ENCODE measurements around the gene IL11. TPM values are rescaled to one million over a fixed set of nuclear protein-coding genes. Genes with fewer than 3 reads are reported as not detected.
A peak's percentile ranks its signal among the peaks of the same experiment; 100 is the strongest.
"Not testable (repeated sequence)": the region's sequence is repeated elsewhere in the genome, so short reads cannot be mapped to it uniquely, and the experiment has no call there.

The IL11 gene
- total RNA-seq = 1 to 10 TPM in 1 of 4 donors, not detected in 3; 1.6 TPM

GRCh38 chr19:55370305-55370988 lies at the start of gene IL11:
Gene IL11, minus strand, starts transcription at chr19:55370463. Its CDS starts 153 bp downstream, at chr19:55370310.
- Histone ChIP-seq H3K9me3 (no peaks in the 10 kb centered on the region), H3K4me3 (no peak within 1 kb of the TSS), H3K27ac (no peak within 1 kb of the TSS), H3K4me1 (peaks cover 0 to 14% of the 10 kb centered on the region in 2 donors), H3K36me3 (no peaks in the 10 kb centered on the region), H3K27me3 (peaks cover 17 to 22% of the 10 kb centered on the region in 2 donors)
- no peak for TF ChIP-seq POLR2A (IDR thresholded peaks at IDR 0.05)
- no peak for TF ChIP-seq CTCF (IDR thresholded peaks at IDR 0.05)
- intact Hi-C loops (cut with DNase I; ENCODE audit: low total_unique reads) = no loop called here
- DNase-seq = no peak

DNA sequence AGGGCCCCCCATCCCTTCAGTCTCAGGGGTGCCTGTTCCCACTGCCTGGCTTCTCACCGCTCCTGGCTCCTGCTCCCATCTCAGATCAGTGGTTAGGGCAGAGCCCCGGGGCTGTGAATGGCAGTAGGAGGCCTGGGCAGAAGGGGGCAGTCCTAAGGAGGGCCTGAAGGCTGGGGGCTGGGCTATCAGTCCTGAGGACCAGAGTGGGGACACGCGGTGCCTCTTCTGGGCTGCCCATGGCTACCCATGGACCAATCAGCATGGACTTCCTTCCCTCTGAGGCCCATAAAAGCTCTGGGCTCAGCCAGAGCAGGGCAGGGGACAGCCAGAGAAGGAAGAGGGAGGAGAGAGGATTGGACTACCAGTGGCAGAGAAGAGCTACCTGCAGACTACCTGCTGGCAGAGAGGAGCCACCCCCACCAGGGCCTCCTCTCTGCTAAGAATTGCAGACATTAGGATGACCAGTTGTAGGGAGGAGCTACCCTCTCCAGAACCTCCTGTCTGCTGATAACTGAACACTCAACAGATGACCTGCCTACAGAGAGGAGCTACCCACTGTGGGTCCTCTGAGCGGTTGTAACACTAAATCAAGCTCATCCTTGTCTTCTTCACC lies 49.5 kb upstream of the IL11 start:
- Histone ChIP-seq H3K4me1 (no peaks in the 10 kb centered on the region), H3K9me3 (no peaks in the 10 kb centered on the region), H3K27ac (no peak overlapping the region), H3K4me3 (no peak overlapping the region), H3K27me3 (no peaks in the 10 kb centered on the region), H3K36me3 (no peaks in the 10 kb centered on the region)
- DNase-seq = no peak
- intact Hi-C loops (cut with DNase I; ENCODE audit: low total_unique reads) = no loop called here
- TF ChIP-seq POLR2A (IDR thresholded peaks at IDR 0.05) (no peak), CTCF (IDR thresholded peaks at IDR 0.05) (no peak)

GRCh38 chr19:55419103-55419502 lies 48.8 kb upstream of the IL11 start:
- H3K27ac ChIP-seq = no peak overlapping the region
- DNase-seq = no peak
- H3K4me3 ChIP-seq = no peak overlapping the region
- intact Hi-C loops (cut with DNase I; ENCODE audit: low total_unique reads) = no loop called here
- TF ChIP-seq CTCF (IDR thresholded peaks at IDR 0.05) (no peak), POLR2A (IDR thresholded peaks at IDR 0.05) (no peak)
- H3K27me3 ChIP-seq = no peaks in the 10 kb centered on the region
- H3K9me3 ChIP-seq = no peaks in the 10 kb centered on the region
- H3K36me3 ChIP-seq = no peaks in the 10 kb centered on the region
- no peaks in the 10 kb centered on the region for H3K4me1 ChIP-seq

DNA sequence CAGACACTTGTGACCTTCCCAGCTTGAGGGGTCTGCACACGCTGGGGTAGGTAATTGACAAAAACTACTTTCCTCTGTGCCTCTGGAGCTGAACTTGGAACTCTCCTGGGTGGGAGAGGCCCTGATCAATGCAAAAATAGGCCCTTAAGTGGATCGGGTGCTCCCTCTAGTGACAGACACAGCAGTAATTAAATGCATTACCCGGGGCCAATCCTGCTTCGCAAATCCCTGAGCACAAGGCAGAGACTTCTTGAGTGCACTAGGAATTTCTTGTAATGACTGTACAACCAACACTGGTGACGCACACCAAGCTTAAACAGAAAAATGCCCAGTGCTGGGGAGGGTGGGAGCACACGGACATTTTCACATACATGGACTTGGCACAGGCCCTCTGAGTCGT lies 47.9 kb upstream of the IL11 start:
- H3K27me3 ChIP-seq = no peaks in the 10 kb centered on the region
- H3K4me3 ChIP-seq = no peak overlapping the region
- DNase-seq = peak in 1 of 2 donors; percentile 33
- no peaks in the 10 kb centered on the region for H3K36me3 ChIP-seq
- TF ChIP-seq POLR2A (IDR thresholded peaks at IDR 0.05) = no peak
- peak; percentile 37 to 60 (median 48) for TF ChIP-seq CTCF (IDR thresholded peaks at IDR 0.05)
- H3K27ac ChIP-seq = no peak overlapping the region
- intact Hi-C loops (cut with DNase I; ENCODE audit: low total_unique reads) = no loop called here
- no peaks in the 10 kb centered on the region for H3K4me1 ChIP-seq
- H3K9me3 ChIP-seq = no peaks in the 10 kb centered on the region

GRCh38 chr19:55410168-55410567 lies 39.9 kb upstream of the IL11 start:
- H3K27ac ChIP-seq = no peak overlapping the region
- no peaks in the 10 kb centered on the region for H3K36me3 ChIP-seq
- TF ChIP-seq CTCF (IDR thresholded peaks at IDR 0.05) (no peak), POLR2A (IDR thresholded peaks at IDR 0.05) (no peak)
- no peaks in the 10 kb centered on the region for H3K27me3 ChIP-seq
- peaks cover 0 to 7% of the 10 kb centered on the region in 2 donors for H3K4me1 ChIP-seq
- H3K4me3 ChIP-seq = no peak overlapping the region
- no peak for DNase-seq
- no peaks in the 10 kb centered on the region for H3K9me3 ChIP-seq
- intact Hi-C loops (cut with DNase I; ENCODE audit: low total_unique reads) = no loop called here

DNA sequence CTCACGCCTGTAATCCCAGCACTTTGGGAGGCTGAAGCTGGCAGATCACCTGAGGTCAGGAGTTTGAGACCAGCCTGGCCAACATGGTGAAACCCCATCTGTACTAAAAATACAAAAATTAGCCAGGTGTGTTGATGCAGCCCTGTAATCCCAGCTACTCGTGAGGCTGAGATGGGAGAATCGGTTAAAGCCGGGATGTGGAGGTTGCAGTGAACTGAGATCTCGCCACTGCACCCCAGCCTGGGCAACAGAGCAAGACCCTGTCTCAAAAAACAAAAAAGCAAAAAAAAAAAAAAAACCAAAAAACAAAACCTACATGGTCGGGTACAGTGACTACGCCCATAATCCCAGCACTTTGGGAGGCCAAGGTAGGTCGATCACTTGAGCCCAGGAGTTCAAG lies 38.9 kb upstream of the IL11 start:
- H3K9me3 ChIP-seq; H3K27ac ChIP-seq; H3K4me3 ChIP-seq; H3K4me1 ChIP-seq; intact Hi-C loops (cut with DNase I; ENCODE audit: low total_unique reads); DNase-seq; H3K36me3 ChIP-seq; H3K27me3 ChIP-seq: not testable (repeated sequence)
